Esophagus muscularis mucosa (tissue), 4 donors: ENCODE measurements around the gene TOGARAM1. TPM values are rescaled to one million over a fixed set of nuclear protein-coding genes. Genes with fewer than 3 reads are reported as not detected.

Experiments used
- DNase-seq: peaks from one replicate; pipeline ENCODE4 v3.0.0-alpha.2; 2017; ENCODE audit errors: extremely low spot score
- H3K27ac ChIP-seq, 4 donors: fragments of 200-600 bp; sonication (generic); replicated peaks in 1 of 4; 1 replicate in 3 of 4; 2 replicates in 1 of 4; pipeline ENCODE4 v1.5.1; 2016 to 2019; ENCODE audit warnings: mild to moderate bottlenecking in 1 of 4
- H3K27me3 ChIP-seq, 4 donors: fragments of 200-600 bp; sonication (generic); one replicate each; pipeline versions ENCODE4 v1.5.1 to v1.6.0; 2016 to 2019
- H3K36me3 ChIP-seq, 4 donors: fragments of 200-600 bp; sonication (generic); one replicate each; pipeline ENCODE4 v1.5.1; 2016 to 2019
- H3K4me1 ChIP-seq, 4 donors: fragments of 200-600 bp; sonication (generic); one replicate each; pipeline ENCODE4 v1.5.1; 2016 to 2019
- H3K4me3 ChIP-seq, 4 donors: fragments of 200-600 bp; sonication (generic); 1 replicate in 2 of 4; 2 replicates in 2 of 4; pipeline ENCODE4 v1.5.1; 2016 to 2019; ENCODE audit warnings: mild to moderate bottlenecking in 4 of 4, moderate library complexity in 1 of 4
- H3K9me3 ChIP-seq, 4 donors: fragments of 200-600 bp; sonication (generic); 1 replicate in 3 of 4; 2 replicates in 1 of 4; pipeline ENCODE4 v1.5.1; 2016 to 2019
- CTCF ChIP-seq, 3 experiments: fragments of 200-600 bp in 2 of 3; fragments of 450-650 bp in 1 of 3; sonication (generic) in 2 of 3; IDR thresholded peaks; one replicate each; pipeline ENCODE4 v1.5.1; 2017 to 2019; ENCODE audit warnings: antibody characterized with exemption in 3 of 3, mild to moderate bottlenecking in 2 of 3, moderate library complexity in 1 of 3
- EP300 ChIP-seq: sonication (generic); formaldehyde crosslinking; IDR thresholded peaks from one replicate; pipeline ENCODE4 v1.6.1; 2017; ENCODE audit warnings: antibody characterized with exemption
- POLR2A ChIP-seq: fragments of 450-650 bp; IDR thresholded peaks from one replicate; pipeline ENCODE4 v1.6.1; 2017; ENCODE audit warnings: antibody characterized with exemption, moderate library complexity, mild to moderate bottlenecking, low read depth
- POLR2AphosphoS5 ChIP-seq, 2 donors: sonication (generic); formaldehyde crosslinking; IDR thresholded peaks; one replicate each; pipeline ENCODE4 v1.6.1; 2017; ENCODE audit warnings: antibody characterized with exemption in 2 of 2
- WGBS: methylation state at CpG from one replicate; pipeline ENCODE4 v1.1.5; 2018; 5-methylcytosine and 5-hydroxymethylcytosine counted together
- intact Hi-C: fragments of 100-400 bp; cut with DNase I; formaldehyde crosslinking; loops from one replicate; pipeline ENCODE4 v1.15.1; 2023
- total RNA-seq, 4 donors: library from RNA; depleted of rRNA; stranded (reverse); fragments of >200 nt; gene quantifications; one replicate each; pipeline versions ENCODE4 v1.1.0 to v1.2.1, GENCODE V29; 2016

TOGARAM1 gene
- total RNA-seq, 4 donors from 2014 or later, result 11.8 to 17.9 (median 14.9) TPM

DNA sequence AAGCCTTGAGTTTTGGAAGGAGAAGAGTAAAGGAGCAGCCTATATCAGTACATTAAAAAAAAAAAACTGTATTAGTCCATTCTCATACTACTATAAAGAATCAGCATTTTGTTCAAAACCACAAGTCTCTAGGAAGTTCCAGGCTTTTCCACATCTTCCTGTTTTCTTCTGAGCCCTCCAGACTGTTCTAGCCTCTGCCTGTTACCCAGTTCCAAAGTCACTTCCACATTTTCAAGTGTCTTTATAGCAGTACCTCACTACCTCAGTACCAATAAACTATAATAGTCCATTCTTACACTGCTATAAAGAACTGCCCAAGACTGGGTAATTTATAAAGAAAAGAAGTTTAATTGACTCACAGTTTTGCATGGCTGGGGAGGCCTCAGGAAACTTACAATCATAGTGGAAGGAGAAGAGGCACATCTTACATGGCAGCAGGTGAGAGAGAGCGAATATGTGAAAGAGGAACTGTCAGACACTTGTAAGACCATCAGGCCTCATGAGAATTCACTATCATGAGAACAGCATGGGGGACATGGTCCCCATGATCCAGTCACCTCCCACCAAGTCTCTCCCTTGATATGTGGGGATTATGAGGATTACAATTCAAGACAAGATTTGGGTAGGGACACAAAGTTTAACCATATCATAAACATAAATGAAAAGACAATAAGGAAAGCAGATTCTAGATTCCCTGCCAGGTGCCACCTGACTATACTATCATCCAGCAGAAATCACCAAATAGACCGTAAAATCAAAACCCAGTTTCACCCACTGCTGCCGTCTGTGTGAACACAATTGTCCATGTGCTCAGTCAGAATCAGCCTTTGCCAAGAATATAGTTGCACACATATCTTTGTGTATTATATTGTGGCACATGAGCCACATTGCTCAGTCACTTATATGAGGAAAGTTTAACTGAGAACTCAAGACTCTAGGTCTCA is 27.8 kb downstream of the TOGARAM1 start:
- intact Hi-C loops, result no loop called here
- Histone ChIP-seq H3K9me3 (no peaks in the 10 kb centered on the region), H3K27me3 (no peaks in the 10 kb centered on the region), H3K4me3 (no peak overlapping the region), H3K4me1 (peaks cover 0 to 12% (median 9%) of the 10 kb centered on the region in 4 donors), H3K36me3 (no peaks in the 10 kb centered on the region), H3K27ac (no peak overlapping the region)
- DNase-seq, result no peak
- 80% methylated on average over 3 of the region's 3 CpGs for WGBS
- TF ChIP-seq CTCF (IDR thresholded peaks at IDR 0.05) (no peak), POLR2AphosphoS5 (IDR thresholded peaks at IDR 0.05) (no peak), EP300 (no peak), POLR2A (no peak)

DNA sequence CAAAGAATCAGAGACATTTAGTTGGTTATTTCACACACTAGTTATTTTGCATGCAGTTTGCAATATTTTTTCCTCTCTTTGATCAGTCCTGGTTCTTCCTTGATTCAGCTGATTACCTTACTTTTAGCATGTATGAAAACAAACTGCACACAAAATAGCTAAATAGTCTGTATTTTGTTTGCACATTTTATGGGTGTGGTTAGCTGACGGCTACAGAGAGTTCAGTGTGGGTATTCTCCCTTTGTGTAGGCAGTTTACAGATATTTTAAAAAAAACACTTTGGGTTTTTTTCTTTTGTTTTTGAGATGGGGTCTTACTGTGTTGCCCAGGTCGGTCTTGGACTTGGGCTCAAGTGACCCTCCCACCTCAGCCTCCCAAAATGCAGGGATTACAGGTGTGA is 28.5 kb downstream of the TOGARAM1 start:
- Histone ChIP-seq H3K27me3 (no peaks in the 10 kb centered on the region), H3K36me3 (no peaks in the 10 kb centered on the region), H3K27ac (no peak overlapping the region), H3K4me3 (no peak overlapping the region), H3K4me1 (peaks cover 0 to 12% (median 9%) of the 10 kb centered on the region in 4 donors), H3K9me3 (no peaks in the 10 kb centered on the region)
- intact Hi-C loops, result no loop called here
- 83% methylated on average over 2 of the region's 2 CpGs for WGBS
- TF ChIP-seq CTCF (IDR thresholded peaks at IDR 0.05) (no peak), EP300 (no peak), POLR2A (no peak), POLR2AphosphoS5 (IDR thresholded peaks at IDR 0.05) (no peak)
- no peak for DNase-seq

GRCh38 chr14:44995196-44995595 is 33.2 kb downstream of the TOGARAM1 start:
- H3K4me1 ChIP-seq, result peaks cover 0 to 3% (median under 1%) of the 10 kb centered on the region in 4 donors
- H3K36me3 ChIP-seq, result peaks cover 0 to 18% (median 5%) of the 10 kb centered on the region in 4 donors
- DNase-seq, result no peak
- WGBS, result 92% methylated on average over 3 of the region's 3 CpGs
- no peaks in the 10 kb centered on the region for H3K9me3 ChIP-seq
- H3K27ac ChIP-seq, result no peak overlapping the region
- H3K27me3 ChIP-seq, result no peaks in the 10 kb centered on the region
- no peak overlapping the region for H3K4me3 ChIP-seq
- TF ChIP-seq EP300 (no peak), POLR2AphosphoS5 (IDR thresholded peaks at IDR 0.05) (no peak), CTCF (IDR thresholded peaks at IDR 0.05) (no peak), POLR2A (no peak)
- intact Hi-C loops, result no loop called here

DNA sequence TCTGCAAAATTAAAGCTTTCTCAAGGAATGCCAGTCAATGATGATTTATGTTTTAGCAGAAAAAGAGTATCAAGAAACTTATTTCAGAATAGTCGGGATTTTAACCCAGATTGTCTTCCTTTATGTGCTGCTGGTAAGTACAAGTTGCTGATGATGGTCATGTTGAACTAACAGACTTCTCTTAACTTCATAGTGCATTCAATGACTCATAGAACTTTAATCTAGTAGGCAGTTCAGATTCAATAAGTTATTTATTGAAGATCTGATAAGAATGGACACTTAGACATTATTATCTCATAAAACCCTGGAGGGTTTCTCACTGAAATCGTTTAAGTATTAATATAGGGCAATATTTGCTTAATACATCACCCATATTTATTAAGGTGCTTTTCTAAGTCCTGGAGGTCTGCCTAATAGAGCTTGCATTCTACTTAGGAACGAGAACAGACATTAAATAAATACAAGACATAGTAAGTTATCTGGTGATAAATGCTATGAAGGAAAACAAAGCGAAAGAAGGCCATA is 33.8 kb downstream of the TOGARAM1 start:
- TF ChIP-seq EP300, result no peak
- no peak for TF ChIP-seq POLR2AphosphoS5 (IDR thresholded peaks at IDR 0.05)
- TF ChIP-seq CTCF (IDR thresholded peaks at IDR 0.05), result no peak
- TF ChIP-seq POLR2A, result no peak
- no peaks in the 10 kb centered on the region for H3K27me3 ChIP-seq
- no peak overlapping the region for H3K27ac ChIP-seq
- intact Hi-C loops, result no loop called here
- no peak for DNase-seq
- no peak overlapping the region for H3K4me3 ChIP-seq
- 77% methylated on average over 4 of the region's 4 CpGs for WGBS
- no peaks in the 10 kb centered on the region for H3K9me3 ChIP-seq
- H3K4me1 ChIP-seq, result no peaks in the 10 kb centered on the region
- H3K36me3 ChIP-seq, result peaks cover 0 to 24% (median 10%) of the 10 kb centered on the region in 4 donors
